Stimulated activated CD4-positive, alpha-beta T cell treated with anti-CD3 and anti-CD28 coated beads, TNF-alpha, amount 100 ng/mL, for 4 hours (primary cell): Measurements from ENCODE around the gene SPACA9.

Source experiments
- DNase-seq, 3 experiments: peaks; one replicate each; pipeline ENCODE4 v3.0.0-alpha.2; 2020; ENCODE audit warnings: low read depth in 3 of 3

The SPACA9 gene

DNA sequence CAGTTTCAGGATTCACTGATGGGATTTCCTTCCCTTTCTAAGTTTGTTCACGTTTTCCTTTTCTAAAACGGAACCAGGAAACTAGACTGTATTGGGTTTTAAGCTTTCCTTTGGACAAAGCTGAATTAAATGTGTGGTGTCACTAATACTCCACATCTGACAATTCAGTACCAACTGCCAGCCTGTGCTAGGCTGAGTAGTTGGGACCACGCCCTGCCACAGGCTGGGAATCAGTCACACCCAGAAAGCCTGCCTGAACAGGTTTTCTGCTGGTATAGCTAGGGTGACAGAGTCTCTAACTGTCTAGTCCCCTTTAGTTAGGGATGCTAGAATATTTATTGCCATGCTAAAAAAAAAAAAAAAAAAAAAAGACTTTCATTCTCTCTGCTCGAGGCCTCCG lies 15.6 kb downstream of the SPACA9 start:
- DNase-seq, result no peak

DNA sequence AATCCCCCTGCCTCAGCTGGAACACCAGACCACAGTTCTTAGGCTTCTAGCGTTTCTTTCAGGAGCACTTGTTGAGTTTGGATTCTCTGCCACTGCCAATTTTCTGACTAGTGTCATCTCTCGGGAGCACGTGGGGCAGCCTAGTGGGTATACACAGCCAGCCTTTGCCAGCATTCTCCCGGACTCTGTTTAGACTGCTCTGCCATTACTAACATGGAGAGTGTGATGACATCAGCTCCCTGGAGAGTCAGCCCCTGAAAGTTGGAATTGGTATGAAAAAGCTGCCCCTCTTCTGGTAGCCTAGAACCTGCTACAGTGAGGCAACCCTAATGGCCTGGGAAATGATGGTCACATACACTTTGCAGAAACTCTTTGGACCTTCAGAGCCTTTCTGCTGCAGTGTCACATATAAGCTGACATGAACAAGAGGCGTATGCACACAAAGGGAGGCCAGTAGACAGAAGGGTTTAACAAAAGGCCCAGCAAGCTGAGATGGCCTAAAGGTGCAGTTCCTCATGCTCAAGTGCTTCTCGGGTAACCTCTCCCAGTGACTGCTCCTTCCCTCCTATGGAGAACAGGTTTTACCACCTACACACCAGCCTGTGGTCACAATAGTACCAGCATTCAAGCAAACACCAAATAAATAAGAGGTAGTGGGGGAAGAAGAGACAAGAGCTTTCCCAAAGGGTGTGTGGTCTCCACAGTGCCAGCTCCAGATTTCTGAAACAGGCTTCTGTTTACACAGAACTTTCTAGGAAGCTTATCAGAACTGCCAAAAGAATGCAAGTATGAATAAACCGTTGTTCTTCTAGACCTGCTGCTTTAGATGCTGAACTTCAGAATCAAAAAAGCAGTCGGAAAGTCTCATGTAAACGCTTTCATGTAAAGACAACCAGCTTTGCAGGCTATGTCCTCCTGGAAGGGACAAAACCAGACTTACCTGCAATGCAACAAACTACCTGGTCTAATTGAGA lies 16.5 kb downstream of the SPACA9 start:
- no peak for DNase-seq

DNA sequence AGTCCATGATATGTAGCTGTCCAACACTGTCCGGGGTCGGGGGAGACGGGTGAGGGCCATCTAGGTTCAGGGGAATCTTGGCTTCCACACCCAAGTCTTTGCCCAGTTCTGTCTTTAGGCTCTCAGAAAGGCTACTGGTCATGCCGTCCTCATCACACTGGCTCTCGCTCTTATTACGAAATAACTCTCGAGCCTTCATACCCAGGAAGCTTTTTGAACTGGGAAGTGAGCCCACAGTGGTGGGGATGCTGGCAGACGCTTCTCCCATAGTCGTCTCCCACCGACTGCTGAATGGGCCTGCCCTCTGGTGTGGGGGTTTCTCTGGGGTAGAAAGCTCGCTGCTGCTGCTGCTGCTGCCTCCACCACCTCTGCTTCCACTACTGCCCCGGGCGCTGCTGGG lies 17.6 kb downstream of the SPACA9 start:
- DNase-seq, result no peak

DNA sequence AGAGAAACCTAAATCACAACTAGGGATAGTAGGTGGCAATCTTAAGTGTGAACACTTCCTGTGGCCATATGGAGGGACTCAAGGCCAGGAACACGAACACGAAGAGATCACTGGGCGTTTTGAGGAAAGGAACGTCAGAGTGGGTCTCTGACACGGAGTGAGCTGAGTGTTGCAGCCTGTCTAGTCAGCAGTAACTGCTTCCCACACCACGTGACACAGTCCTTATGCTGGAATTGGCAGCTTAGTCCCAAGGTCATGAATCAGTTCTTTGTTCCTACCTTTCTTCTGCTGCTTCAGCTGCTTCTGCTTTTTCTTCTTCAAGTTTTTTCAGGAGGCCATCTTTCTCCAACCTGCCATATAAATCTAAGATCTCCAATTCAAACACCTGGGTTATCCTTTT lies 18.2 kb downstream of the SPACA9 start:
- no peak for DNase-seq

DNA sequence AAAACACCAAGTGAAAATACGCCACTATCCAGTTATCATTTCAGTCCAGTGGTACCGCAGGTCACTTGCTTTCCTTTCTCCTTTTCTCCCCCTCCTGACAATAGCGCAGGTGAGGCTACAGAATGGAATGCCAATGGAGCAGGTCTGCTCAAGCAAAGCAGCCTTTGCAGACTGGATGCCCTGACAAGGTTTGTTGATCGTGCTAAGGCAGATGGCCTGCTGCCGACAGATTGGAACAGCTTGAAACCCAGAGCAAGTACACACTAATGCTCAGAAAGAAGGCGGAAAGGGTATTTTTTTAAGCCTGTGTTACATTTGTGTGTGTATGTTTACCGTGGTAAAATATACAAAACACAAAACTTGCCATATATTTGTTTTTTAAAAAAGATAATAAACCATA lies 19.4 kb downstream of the SPACA9 start:
- no peak for DNase-seq

DNA sequence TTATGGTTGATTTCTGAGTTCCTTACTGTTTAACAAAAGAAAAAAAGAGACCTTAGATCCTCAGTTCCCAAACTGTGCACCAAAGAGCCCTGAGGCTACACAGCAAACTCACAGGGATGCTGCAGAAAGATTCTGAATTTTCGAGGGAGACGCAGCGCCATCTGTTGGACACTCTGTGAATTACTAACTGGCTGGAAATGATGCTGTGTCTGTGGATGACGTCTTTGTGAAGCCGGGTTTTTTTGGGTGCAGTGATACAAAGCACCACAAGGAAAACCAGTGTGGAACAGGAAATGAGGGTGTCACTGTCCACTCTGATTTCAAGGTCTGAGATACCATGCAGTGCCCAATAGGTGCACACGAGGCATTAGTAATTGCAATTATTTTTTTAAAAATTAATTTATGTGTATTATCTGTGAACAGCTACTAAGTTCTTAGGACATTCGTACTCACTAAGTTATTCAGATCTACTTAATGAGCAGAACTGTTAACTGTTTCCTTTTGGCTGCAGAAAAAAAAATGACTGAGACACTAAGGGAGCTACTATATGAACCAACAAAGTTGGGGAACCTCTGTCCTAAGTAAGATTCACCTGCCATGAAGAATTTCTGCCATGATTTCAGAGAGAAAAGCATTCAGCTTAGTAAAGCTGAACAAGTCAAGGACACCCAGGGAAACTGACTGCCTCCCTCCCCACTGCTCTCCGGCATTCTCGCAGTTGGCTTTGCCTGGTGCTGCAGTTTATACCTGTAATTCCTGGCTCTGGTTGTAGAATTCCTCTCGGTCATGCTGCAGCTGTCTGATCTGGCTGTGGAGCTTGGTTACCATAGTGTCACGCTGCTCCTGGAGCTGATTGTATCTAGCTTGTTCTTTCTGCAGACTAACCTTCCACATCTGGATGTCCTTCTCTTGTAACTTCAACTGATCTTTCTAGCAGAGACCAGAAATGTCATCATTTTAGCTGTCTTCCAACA lies 23.4 kb downstream of the SPACA9 start:
- peak; percentile 36 to 40 (median 38) for DNase-seq

DNA sequence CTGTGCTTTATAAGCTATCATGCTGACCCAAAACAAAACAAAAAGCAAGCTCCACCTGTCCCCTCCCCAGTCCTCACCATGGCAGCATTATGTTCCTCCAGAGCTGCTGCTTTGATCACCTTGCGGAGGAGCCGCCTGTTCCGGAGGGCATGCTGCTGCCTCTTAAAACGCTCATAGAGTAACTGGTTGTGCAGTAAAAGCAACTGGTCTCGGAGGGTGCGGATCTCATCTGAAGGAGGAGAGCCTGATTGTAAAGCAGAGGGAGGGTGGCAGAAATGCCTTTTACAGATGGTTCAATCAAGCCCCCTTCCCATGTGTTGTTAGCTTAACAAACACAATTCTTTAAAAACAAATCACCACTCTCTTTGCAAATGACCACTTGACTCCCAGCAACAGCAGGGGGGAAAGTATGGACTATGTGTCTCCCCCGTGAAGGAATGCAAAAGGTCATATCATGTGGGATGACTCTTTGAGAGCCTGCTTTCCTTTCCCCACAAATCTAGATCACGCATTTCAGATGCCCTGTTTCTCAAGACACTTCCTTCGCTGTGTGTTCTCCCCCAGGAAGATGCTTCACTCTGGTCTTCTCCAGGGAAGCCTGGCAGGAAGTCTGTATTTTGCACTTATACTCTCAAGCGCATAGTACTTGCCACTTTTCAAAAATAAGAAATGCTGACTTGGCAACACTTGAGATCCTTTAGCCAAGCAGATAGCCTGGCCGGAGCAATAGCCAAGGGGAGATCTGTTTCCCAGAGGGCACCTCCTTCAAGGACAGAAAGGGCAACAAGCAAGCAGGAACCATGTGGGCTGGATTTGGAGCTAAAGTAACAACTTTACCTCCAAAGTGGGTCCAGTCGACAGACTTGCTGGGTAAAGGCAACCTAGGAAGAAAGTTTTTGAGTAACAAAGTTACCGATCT lies 25.1 kb downstream of the SPACA9 start:
- DNase-seq, result no peak

DNA sequence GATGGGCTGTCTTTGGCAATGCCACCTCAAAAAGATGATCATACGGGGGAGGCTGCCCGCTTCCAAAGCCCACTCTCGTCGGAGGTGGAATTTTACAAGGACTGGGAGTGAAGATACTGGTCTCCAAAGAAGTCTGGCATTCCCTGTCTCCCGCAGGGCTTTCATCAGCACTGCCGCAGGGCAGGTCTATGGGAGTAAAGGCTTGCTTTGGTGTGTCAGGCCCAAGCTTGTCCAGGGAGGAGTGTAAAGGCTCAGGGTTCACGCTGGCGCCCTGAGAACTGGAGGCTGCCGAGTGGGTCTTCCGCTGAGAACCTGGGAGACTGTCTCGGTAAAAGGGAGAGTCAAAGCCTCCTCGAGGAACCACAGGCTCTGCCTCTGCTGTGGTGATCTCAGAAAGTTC lies 27.0 kb downstream of the SPACA9 start:
- no peak for DNase-seq

DNA sequence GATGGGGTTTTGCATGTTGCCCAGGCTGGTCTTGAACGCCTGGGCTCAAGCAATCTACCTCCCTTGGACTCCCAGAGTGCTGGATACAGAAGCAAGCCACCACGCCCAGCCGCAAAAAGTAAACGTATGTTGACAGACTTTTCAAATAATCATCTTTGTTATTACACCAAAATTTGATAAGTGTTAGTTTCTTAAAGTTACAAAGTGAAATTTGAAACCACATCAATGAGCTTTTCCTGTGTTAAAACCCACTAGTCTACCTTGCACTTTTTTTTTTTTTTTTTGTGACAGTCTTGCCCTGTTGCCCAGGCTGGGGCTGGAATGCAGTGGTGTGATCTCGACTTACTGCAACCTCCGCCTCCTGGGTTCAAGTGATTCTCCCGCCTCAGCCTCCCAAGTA lies 29.9 kb downstream of the SPACA9 start:
- DNase-seq, result no peak

DNA sequence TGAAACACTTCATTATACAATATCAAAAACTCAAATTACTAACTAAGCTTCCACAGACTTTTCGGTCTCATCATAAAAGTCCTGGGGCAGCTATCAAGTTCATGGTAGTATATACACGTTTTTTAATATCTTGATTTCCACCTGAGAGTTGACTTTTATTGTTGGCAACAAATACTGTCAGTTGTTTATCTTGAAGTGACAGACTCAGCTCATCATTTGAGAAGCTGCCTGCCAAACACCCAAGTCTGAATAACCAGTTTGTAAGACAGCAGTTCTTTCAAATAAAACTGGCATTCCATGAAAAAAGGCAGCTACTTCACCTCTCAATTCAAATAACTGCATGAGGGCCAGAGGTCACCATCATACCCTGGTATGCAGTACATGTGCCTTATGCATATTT lies 30.6 kb downstream of the SPACA9 start:
- no peak for DNase-seq

DNA sequence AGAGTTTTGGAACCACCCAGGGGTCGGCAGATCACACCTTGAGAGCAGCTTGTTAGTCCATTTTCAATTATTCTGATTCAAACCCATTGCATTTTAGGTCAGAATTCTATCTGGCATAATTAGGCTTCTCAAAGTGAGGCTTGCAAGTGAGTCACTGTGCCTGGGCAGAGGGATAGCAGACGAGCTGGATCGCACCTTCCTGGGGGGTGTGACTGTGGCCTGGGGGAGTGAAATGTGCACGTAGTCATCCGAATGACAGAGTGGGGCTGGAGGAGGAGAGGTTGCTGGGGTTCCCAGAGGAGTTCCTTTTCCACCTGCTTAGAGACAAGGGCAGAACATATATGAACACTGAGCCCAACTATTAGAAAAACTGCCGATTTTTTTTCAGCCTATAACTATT lies 31.7 kb downstream of the SPACA9 start:
- no peak for DNase-seq

DNA sequence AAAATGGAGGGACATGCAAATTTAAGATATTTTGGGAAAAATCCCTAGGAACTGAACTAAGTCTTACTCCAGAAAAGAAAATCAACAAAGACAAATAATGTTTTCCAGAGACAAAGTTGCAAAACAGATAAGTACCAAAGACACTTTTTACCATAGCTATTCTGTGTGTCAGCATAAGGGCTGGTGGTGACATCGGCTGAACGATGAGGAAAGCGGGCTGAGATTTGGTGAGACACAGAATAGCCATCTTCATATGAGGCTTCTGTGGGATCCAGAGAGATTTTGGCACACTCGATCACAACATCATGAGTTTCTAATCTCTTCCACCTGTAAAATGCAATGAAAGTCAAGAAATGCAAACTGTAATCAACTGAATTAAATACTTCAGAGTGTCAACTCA lies 33.4 kb downstream of the SPACA9 start:
- DNase-seq, result no peak

DNA sequence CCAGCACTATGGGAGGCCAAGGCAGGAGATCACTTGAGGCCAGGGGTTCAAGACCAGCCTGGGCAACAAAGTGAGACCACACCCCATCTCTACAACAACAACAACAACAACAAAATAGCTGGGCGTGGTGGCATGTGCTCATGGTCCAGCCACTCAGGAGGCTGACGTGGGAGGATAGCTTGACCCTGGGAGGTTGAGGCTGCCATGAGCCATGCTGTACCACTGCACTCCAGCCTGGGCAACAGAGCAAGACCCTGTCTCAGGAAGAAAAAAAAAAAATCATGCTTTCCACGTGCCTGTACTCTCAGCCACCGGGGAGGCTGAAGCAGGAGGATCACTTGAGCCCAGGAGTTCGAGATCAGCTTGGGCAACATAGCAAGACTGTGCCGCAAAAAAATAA lies 36.2 kb downstream of the SPACA9 start:
- no peak for DNase-seq

DNA sequence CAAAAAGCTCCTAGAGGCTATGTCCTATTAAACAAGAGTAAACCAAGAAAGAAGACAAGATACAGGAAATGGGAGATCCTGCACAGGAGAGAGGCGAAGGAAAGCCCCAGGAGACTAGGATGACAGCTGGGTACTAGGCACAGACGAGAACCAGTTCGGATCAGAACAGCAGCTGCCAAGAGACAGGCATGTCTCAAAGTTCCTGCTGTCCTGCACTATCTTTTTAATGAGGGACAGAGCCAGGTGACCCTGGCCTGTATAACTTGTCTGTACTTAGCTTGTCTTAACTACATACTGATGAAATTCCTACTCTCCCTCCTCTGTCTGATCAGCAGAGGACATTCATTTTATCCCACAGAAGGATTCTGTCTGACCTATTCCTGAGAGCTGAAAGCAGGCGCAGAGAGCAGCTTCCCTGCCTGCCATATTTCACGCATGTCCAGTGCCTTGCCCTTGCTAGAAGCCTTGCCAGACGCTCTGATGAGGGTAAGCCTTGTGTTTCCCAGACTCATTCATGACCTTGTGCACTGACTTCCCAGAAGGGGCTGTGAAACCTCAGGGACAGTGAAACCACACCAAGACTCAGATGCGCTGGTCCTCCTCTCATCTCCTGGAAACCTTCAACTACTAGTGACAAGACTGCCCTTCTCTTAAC lies 41.0 kb downstream of the SPACA9 start:
- no peak for DNase-seq

DNA sequence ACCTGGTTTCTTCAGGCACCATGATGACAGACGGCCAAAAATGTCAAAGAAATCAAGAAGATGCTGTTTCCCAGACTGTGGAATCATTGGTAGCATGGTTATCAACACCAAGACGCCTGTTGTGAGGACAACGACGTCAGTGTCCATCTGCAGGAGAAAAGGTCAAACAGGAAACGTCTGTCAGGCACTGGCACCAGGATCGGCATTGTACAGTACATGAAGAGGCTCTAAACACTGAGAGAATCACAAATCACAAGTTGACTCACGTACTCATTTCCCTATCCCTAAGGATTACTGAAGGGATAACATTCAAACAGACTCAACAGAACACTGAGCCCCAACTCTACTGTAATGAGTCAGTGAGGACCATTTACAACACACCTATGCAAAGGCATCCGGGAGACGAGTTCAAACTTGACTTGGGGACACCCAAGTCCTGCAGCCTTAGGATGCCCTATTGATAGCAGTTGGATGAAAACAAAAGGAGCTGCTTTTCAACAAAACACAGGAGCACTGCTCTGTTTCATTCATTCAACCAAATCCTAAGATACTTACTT lies 44.7 kb downstream of the SPACA9 start:
- DNase-seq, result no peak

DNA sequence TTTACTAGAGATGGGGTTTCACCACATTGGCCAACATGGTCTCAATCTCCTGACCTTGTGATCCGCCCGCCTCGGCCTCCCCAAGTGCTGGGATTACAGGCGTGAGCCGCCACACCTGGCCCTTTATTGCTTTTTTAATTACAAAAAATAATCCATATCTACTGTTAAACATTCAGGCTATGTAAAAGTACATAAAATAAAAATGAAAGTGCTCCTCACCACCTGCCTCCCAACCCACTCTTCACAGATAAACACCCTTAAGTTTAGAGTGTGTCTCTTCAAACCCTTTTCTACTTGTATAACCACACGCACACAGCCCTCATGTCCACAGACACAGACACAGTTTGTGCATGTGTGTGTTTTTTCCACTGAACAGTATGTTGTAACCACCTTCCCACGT lies 49.0 kb downstream of the SPACA9 start:
- no peak for DNase-seq

DNA sequence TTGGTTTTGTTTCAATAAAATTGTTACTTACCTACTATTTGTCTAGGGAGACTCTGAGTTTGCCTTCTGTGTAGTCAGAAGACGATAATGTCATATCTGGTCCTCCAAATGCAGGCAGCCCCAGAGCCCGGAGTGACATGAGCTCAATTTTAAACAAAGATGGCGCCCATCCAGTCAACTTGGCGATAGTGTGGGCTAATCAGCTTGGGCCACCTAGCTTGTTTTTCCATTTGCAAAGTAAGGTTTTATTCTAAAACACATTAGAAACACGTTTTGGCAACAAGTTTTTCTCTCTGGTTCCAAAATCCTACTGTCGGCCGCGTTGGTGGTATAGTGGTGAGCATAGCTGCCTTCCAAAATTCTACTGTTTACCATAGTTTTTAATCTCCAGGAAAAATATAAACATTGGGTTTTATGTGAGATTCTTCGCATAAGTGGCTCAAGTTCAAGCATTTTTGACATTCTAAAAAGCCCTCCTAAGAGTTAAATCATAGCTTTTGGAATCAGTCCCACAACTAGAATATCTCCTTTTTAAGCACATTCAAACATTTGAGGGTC lies 52.6 kb downstream of the SPACA9 start:
- no peak for DNase-seq

DNA sequence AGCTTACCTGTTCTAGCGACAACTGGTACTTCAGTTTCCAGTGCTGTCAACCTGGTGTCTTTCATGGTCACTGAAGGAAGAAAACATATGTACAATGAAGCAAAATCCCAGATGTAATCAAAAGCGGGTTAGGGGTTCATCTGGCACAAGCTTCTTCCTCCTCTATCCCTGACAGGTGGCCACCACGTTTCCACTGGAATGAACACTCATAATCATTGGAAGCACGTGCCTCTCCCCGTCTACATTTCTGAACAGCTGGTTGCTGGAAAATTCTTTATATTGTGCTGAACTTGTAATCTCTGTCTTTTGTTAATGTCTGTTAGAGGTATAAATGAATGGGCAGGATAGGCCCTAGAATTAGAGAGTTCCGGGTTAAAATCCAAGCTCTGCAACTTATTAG lies 56.3 kb downstream of the SPACA9 start:
- no peak for DNase-seq

DNA sequence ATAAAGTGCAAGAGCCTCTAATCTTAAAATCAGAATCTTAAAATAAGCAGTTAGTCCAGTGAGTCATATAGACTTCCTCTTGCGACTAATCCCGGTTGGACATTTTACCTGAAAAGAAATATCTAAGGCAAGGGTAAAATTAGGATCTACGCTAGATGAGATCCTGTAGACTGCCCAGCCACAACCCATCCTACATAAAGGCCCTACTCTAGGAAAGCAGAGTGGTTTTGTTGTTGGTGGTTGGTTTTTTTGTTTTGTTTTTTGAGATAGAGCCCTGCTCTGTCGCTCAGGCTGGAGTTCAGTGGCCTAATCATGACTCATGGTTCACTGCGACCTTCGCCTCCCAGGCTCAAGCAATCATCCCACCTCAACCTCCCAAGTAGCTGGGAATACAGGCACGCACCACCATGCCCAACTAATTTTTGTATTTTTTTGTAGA lies 58.8 kb downstream of the SPACA9 start:
- no peak for DNase-seq

DNA sequence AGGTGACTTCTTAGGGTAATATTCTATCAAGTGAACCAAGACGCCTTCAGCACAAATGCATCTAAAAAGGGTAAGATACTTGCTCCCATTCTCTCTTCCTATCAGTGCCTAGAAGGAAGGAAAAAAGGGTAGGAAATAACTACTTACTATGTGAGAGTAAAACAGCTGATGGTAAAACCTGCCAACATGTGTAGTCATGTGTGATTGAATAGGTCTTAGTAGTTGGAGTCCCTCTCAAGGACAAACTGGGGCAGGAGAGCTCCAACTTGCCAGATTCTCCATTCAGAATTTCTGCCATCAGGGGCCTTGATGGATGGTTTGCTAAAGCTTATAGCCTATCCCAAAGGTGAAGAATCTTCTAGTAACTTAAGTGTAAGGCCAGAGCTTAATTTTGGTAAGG lies 60.5 kb downstream of the SPACA9 start:
- DNase-seq, result no peak
